T follicular helper cell (primary cell): Measurements from ENCODE around the gene ERMAP.
"Not testable (repeated sequence)": the region's sequence is repeated elsewhere in the genome, so short reads cannot be mapped to it uniquely, and the experiment has no call there.

Experiments used
- DNase-seq: peaks from one replicate; pipeline ENCODE4 v3.0.0-alpha.2; 2020; ENCODE audit warnings: low read depth

Gene ERMAP

DNA sequence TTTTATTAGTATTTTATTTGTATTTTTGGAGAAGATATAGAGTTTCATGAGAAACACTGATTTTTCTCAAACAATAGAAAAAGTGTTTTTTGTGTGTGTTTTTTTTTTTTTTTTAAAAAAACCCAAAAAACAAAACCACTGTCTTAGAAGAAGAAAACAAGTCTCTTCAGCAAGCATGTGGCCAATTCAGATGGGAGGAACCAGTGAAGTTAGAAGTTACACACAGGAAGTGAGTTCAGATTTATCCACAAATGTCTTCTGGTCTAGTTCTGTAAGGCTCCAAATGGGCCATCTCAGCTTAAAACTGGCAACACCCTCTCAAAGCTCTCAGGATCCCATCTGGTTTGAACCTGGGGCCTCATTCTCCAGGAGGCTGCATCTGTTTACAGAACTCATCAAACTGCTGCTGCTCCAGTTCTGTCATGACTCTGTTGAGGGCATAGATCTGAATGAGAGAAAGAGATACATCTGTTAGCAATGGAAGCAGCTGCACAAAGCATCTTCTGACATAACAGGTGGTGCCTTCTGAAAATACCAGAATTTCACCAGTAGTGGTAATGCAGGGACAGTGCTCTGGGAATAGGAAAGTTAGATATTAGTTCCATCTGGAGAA is 9.8 kb upstream of the ERMAP start:
- DNase-seq: no peak

DNA sequence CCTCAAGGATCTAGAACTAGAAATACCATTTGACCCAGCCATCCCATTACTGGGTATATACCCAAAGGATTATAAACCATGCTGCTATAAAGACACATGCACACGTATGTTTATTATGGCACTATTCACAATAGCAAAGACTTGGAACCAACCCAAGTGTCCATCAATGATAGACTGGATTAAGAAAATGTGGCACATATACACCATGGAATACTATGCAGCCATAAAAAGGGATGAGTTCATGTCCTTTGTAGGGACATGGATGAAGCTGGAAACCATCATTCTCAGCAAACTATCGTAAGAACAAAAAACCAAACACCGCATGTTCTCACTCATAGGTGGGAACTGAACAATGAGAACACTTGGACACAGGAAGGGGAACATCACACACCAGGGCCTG is 2.1 kb upstream of the ERMAP start:
- DNase-seq: not testable (repeated sequence)

DNA sequence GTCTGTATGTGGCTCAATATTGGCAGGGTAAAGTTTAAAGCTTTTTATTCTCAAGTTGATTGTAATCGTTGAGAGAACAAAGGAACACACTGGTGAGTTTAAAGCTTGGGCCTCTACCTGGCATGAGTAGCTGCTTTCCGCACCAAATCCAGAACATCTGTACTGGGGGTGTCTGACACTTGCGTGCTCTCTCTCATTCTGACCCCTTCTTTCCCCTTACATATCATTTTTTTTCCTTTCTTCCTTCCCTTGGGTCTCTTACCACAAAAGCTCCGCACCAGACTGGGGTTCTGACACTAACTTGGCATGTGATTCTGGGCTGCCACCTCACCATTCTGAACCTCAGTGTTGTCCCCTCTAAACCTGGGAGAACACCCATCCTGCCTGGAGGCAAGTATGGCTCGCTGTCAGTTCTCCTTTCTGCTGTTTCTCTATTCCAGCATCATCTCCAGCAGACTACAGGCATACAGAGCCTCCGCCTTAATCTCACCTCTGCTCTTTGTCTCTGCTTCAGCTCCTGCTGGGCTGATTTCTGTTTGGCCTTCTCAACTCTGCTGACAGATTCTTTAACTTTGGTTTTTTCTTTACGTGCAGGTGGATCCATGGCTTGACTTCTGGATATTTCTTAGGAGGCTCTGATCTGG is 859 bp upstream of the ERMAP start:
- no peak for DNase-seq

DNA sequence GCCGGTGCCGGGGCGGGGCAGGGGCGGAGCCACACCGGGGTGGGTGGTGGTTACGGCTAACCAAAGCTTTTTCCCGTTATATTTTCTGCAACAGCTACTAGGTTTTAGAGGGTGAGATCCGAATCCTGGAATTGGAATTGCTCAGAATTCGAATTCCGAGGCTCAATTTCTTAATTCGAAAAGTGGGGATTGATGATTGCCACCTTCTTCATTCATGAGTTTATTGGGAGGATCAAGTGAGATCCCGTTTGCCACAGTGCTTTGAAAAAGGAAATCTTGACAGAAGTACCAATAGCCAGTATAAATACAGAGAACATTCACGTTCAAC is 482 bp downstream of the ERMAP start:
- DNase-seq: no peak

DNA sequence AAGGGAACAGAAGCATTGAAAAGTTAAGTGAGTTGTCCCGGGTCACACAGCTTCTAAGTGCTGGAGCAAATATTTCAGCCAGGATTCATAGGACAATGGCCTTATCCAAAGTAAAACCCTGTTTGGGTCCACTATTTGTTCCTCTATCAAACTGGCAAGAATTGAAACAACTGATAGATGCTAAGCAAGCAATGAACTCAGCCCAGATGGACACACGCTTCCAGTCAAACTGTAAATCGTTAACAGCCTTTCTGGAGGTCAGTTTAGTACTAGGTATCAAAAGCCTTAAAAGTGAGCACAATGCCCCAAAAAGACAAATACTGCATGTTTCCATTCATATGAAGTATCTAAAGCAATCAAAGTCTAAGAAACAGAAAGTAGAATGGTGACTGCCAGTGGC is 1.1 kb downstream of the ERMAP start:
- DNase-seq: no peak

DNA sequence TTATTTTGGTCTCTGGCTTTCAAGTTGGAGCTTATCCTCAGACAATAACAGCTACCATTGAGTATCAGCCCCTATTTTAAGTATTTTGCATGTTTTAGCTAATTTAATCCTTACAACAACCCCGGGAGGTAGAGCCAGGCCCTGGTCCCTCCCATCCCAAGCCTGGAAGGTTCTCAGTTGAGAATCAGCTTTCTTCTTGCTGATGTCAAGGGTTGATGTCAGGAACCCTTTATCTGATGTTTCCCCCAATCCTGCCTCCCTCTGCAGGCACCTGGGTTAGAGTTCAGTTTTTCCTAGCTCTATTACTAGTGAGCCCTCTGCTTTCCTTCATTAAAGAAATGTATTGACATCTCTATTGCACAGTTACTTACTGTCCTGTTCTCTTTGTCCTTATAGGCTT is 3.9 kb downstream of the ERMAP start:
- DNase-seq: no peak

DNA sequence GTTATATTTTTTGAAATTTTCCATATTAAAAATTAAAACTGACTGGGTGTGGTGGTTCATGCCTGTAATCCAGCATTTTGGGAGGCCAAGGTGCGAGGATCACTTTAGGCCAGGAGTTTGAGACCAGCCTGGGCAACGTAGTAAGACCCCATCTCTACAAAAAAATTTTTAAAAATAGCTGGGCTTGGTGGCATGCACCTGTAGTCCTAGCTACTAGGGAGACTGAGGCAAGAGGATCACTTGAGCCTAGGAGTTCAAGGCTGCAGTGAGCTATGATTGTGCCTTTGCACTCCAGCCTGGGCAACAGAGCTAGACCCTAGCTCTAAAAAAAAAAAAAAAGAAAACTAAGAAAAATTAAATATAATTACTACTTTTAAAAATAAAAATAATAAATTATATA is 4.8 kb downstream of the ERMAP start:
- DNase-seq: no peak

DNA sequence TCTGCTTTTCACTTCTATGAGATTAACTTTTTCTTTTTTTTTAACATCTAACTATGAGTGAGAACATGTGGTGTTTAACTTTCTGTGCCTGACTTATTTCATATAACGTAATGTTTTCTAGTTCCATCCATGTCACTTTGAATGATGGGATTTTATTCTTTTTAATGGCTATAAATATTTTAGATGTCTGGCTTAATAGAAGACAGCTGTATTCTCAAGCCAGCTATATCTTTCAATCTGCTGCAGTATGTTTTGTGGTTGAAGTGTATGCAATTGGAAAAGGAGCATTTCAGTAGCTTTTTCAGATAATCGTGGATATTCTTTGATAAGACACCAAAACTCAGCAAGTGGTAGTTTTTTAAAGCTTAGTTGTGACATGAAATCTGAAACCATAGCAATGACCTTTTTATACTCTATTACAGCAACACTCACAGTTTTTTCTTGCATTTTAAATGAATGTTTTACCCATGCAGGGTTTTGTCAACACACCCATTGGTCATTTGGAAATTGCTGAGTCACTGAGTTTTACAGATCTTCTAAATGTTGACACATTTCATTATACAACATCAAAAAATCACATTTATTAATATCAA is 6.0 kb downstream of the ERMAP start:
- no peak for DNase-seq

DNA sequence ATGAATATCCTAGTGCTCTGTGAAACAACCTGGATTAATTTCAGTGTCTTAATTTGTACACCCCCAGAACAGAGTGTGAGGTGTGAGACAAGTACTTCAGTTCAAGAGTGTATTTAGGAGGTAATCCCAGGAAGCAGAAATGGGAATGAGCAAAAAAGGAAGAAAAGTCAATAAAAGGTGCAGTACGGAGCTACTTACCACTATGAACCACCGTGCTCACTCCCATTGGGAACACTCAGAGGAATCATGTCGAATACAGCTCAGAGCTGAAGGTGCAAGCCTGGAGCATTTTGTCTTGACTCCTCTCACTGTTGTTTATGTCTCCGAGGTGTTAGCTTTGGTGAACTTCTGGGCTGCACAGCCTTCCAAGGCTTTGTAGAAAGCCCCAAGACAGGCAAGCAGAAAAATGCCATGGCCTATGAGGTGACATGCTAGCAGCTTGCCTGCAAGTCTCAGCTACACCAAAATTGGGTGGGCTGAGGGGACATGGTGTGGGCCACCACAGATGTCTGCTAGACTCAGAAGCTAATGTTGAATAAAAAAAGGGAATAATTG is 7.6 kb downstream of the ERMAP start:
- DNase-seq: no peak

DNA sequence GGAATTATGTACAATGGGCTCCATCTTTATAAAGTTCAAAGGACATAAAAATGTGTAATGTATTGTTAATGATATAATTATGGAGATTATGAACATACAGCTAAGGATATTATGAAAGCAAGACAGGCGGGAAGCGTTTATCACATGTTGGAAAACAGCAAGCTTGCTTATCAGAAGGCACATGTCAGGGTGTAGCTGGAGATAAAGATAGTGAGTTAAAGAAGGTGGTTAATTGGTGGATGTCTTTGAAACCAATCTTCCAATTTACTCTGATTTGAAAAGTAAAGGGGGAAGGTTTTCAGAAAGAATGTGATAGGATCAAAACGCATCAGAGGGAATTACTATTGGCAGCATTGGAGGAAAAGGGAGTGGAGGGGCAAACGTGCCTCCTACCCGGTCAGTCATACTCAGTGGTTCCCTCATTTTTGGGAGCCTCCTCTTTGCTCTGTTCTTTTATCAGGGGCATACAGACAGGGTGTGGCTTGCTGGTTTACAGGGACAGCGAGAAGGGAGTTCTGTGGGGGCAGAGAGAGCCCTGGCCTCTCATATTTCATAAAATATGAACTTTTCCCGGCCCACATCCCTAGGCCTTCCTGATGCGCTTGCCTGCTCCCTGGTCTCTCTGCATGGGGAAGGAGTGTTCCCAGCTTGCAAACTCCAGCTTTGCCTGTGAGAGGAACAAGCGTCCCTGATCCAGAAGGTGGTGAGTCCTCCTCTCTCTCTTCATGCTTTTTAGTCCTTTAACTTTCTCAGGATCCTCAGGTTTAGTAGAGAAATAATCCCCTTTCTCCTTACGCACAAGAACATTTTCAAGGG is 8.3 kb downstream of the ERMAP start:
- no peak for DNase-seq

DNA sequence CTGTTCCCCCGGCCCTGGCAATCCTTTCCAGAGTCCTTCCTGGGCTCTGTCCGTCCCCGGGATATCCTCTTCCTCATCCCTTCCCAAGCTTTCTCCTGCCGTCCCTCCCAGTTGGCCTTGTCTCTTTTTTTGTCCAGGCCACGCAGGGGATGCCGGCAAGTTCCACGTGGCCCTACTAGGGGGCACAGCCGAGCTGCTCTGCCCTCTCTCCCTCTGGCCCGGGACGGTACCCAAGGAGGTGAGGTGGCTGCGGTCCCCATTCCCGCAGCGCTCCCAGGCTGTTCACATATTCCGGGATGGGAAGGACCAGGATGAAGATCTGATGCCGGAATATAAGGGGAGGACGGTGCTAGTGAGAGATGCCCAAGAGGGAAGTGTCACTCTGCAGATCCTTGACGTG is 13.7 kb downstream of the ERMAP start:
- DNase-seq: no peak

DNA sequence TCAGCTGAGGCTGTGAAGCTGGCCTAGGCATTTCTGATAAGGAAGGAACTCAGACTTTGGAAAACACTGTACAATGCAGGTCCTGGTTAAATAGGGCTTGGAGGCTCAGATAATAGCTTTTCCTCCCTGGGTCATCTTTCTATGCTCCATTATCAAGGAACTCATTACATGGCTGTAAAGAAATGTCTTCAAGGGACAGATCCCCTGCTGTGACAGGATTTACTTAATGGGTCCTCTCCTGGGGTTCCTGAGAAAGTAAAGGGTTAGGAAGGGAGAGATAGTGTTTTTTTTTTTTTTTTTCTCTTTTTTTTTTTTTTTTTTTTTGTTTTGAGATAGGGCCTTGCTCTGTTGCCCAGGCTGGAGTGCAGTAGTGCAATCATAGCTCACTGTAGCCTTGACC is 14.4 kb downstream of the ERMAP start:
- DNase-seq: no peak

DNA sequence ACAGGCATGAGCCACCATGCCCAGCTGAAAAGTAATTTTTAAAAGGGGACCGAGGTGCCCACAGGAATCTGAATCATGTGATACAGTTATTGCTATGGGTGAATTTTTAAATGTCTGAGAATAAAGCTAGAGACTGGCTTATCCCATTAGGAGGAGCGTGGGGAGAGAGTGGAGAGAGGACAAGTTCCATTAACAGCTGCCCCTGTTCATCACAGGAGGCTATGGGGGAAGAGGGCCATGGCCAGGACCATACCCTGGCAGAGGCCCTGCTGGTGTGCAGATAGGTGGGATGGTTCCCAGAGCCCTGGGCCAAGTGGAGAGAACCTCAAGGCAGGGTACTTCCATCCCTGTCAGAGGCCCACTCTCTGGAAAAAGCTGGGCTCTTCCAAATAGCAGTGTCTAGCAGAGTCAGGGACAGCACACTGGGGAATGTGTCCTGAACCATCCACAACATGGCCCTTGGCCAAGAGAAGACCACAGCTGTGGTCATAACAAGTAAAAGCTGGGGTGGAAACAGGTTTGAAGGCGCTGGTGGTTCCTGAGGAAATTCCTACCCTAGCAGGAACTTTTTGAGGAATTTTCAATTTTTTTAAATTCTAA is 15.8 kb downstream of the ERMAP start:
- no peak for DNase-seq

DNA sequence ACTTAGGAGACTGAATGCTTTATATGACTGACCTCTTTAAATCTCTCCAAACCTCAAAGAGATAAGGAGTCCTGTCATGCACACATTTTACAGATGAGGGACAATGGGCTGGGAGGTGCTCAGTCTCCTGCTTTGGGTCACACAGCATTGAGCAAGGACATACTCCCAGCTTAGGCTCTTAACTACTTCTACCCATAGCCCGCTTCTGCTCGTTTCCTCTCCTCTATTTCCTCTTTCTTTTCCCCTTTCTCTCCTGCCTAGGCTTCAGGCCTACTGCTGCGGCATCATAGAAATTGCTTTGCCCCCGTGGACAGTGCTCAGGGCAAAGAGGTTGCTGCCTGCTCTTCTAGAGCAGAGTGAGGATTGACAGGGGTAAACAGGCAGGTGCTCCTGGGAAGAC is 17.1 kb downstream of the ERMAP start:
- no peak for DNase-seq

DNA sequence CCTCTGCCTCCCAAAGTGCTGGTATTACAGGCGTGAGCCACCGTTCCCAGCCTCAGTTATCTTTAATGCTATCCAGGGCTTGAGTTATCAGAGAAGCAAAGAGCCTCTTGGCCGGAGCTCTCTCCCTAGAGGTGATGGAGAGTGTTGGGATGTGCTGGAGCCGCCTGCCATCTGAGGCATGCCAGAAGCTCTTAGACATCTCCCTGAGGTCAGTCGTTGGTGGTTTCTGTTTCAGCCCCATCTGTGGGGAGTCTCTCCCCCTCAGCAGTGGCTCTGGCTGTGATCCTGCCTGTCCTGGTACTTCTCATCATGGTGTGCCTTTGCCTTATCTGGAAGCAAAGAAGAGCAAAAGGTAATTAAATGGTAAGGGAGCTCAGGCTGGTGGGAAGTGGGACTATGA is 17.9 kb downstream of the ERMAP start:
- no peak for DNase-seq

DNA sequence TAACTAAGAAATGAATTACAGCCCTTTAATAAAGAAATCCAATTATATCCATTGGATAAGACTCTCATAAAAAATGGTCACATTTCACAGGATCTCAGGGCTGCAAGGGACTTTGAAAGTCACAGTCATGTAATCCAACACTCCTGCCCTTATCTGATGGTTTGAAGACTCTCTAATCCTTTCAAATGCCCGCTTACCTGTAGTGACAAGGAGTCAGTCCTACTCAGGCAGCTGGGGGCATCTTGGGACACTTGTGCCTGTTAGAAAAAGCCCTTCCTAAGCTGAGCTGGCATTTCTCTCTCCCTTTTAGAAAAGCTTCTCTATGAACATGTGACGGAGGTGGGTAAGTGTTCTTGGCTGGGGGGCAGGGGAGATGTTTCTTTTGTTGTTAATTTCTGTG is 18.5 kb downstream of the ERMAP start:
- no peak for DNase-seq

DNA sequence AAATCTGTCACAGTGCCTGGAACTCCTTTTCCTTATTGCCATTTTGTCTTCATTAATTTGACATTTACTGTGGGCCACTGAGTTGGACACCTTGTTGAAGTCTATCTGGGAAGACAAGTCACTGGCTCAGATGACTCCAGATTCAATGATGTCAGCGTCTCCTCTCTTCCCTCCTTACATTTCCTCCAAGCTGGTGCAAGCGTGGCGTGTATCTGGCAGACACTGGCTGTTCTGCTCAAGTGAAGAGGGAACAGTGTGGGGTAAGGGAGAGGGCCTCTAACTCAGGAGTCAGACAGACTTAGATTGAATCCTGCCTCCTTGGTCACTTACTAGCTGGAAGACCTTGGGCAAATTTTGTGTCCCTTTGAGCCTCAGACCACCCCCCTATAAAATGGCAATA is 20.8 kb downstream of the ERMAP start:
- DNase-seq: no peak

DNA sequence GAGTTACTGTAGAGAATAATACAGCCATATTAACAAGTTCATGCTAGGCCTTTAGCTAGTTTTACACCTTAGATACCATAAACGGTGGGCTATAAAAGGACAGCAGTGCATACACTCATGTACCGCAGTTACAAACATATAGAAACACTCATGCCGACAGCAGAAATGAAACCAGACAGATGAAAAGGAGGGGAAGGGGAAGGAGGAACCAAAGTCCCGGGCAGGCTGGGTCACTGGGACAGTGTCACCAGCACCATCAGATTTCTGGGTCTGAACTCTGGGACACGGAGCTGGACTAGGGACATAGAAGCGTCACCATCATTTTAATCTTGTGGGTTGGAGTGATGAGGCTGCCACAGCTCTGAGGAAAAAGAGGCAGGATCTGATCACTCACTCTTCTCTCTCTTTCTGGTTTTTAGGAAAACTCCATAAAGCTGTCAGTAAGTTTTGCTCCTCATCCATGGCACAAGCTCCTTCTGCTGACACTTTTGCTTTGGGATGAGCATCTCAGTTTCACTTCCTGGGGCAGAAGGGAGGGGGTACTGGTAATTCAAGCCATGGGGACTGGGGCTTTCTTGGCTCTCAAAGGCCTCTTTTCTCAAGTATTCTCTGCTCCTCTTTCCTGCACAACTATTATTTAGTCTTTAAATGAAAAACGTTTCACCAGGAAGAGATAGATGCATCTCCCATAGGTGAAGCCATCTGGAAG is 21.7 kb downstream of the ERMAP start:
- no peak for DNase-seq

DNA sequence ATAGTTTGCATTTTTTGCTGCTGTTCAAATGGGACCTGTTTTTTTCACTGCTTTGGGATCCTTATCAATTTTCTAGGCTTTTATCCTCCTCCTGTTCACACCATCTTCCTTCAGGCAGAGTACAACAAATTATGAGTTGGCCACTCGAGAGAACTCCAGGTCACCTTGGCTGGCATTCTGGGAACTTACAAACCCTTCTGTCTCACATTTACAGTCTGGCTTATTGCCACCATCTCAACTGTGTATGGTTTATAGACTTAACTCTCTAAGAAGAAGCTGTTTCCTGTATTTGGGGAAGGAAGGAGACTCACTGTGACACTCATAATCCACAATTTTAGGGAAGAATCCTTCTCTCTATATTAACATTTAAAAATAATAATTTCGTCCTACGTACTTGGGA is 24.1 kb downstream of the ERMAP start:
- no peak for DNase-seq

DNA sequence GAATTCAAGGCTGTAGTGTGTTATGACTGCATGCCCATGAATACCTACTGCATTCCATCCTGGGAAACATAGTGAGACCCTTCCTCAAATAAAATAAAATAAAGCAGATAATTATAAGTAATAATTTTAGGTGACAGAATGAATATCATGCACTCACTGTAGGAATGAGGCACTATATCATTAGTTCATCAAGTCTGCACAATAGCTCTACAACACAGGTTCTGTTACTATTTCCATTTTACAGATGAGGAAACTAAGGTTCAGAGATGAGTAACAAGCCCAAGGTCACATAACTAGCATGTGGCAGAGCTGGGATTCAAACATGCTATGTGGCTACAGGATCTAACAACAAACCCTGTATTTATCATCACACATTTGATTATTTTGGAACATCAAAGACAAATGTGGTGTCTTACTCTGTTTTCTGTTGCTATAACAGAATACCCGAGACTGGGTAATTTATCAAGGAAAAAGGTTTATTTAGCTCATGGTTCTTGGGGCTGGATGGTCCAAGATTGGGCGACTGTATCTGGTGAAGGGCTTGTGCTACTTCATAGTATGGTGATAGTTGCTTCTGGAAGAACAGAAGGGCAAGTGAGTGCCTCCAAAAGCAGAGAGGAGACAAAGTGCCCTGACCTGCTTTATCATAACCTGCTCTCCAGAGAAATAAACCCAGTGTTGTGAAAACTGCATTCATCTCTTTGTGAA is 24.7 kb downstream of the ERMAP start:
- DNase-seq: no peak

DNA sequence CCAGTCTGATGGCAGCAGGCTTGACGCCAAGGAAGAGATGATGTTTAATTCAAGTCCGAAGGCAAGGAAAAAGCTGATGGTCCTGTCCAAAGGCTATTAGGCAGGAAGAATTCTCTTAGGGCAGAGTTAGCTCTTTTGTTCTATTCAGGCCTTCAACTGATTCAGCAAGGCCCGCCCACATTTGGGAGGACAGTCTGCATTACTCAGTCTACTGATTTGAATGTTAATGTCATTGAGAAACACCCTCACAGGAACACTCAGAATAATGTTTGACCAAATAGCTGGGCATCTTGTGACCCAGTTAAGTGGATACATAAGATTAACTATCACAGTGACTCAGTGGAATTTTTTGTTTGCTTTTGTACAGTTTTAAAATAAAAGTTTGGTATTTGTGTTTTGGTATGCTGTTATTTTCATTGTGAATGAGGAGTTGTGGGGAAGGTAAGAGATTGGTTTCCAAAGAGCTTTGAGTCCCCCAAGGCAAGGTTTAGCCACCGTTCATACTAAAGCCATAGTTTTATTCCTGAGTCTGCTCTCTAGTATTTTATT is 27.7 kb downstream of the ERMAP start:
- no peak for DNase-seq
